ENCODE data around the gene NTF4.
A peak's percentile ranks its signal among the peaks of the same experiment; 100 is the strongest.
"Not testable (repeated sequence)": the region's sequence is repeated elsewhere in the genome, so short reads cannot be mapped to it uniquely, and the experiment has no call there.

NTF4 gene

GRCh38 chr19:49036815-49037214, 27.8 kb downstream of the NTF4 start, which contains the start of gene CGB1:
Gene CGB1 (minus strand): TSS chr19:49036895. CDS start chr19:49036711, 184 bp downstream.
- TF ChIP-seq POLR2AphosphoS5 (IDR thresholded peaks at IDR 0.05; ENCODE audit: low read depth, low read length); SIN3A (IDR thresholded peaks at IDR 0.05; ENCODE audit: borderline replicate concordance, insufficient read depth, low read length); FOXP2 (optimal IDR thresholded peaks at IDR 0.05; ENCODE audit: borderline replicate concordance, extremely low read depth, extremely low read length, insufficient read depth): not testable (repeated sequence)

GRCh38 chr19:49031642-49032301, 32.8 kb downstream of the NTF4 start, which contains the start of gene CGB2:
Gene CGB2 (plus strand): TSS chr19:49031890. CDS start chr19:49032096, 206 bp downstream.
- not testable (repeated sequence) for TF ChIP-seq FOXP2 (optimal IDR thresholded peaks at IDR 0.05; ENCODE audit: borderline replicate concordance, extremely low read depth, extremely low read length, insufficient read depth); POLR2AphosphoS5 (IDR thresholded peaks at IDR 0.05; ENCODE audit: low read depth, low read length); SIN3A (IDR thresholded peaks at IDR 0.05; ENCODE audit: borderline replicate concordance, insufficient read depth, low read length)

GRCh38 chr19:49024233-49024632, 40.4 kb downstream of the NTF4 start, which contains the start of gene CGB3:
Gene CGB3 (minus strand): TSS chr19:49024333. CDS start chr19:49023971, 362 bp downstream.
- TF ChIP-seq POLR2AphosphoS5 (IDR thresholded peaks at IDR 0.05; ENCODE audit: low read depth, low read length); FOXP2 (optimal IDR thresholded peaks at IDR 0.05; ENCODE audit: borderline replicate concordance, extremely low read depth, extremely low read length, insufficient read depth); SIN3A (IDR thresholded peaks at IDR 0.05; ENCODE audit: borderline replicate concordance, insufficient read depth, low read length): not testable (repeated sequence)

GRCh38 chr19:49022116-49022515, 42.5 kb downstream of the NTF4 start:
- no peak for TF ChIP-seq POLR2AphosphoS5 (IDR thresholded peaks at IDR 0.05; ENCODE audit: low read depth, low read length)
- no peak for TF ChIP-seq REST (IDR thresholded peaks at IDR 0.05; ENCODE audit: insufficient read depth in 1 of 2, low read depth in 2 of 2, low read length in 2 of 2)
- no peak for TF ChIP-seq SIN3A (IDR thresholded peaks at IDR 0.05; ENCODE audit: borderline replicate concordance, insufficient read depth, low read length)
- no peak for TF ChIP-seq FOXP2 (optimal IDR thresholded peaks at IDR 0.05; ENCODE audit: borderline replicate concordance, extremely low read depth, extremely low read length, insufficient read depth)
- no peak for TF ChIP-seq TAF1 (IDR thresholded peaks at IDR 0.05; ENCODE audit: borderline replicate concordance, insufficient read depth, low read length)

GRCh38 chr19:49020931-49021895, 43.4 kb downstream of the NTF4 start:
- no peak for TF ChIP-seq REST (IDR thresholded peaks at IDR 0.05; ENCODE audit: insufficient read depth in 1 of 2, low read depth in 2 of 2, low read length in 2 of 2)
- TF ChIP-seq POLR2AphosphoS5 (IDR thresholded peaks at IDR 0.05; ENCODE audit: low read depth, low read length) = no peak
- TF ChIP-seq SIN3A (IDR thresholded peaks at IDR 0.05; ENCODE audit: borderline replicate concordance, insufficient read depth, low read length) = no peak
- TF ChIP-seq FOXP2 (optimal IDR thresholded peaks at IDR 0.05; ENCODE audit: borderline replicate concordance, extremely low read depth, extremely low read length, insufficient read depth) = no peak
- TF ChIP-seq TAF1 (IDR thresholded peaks at IDR 0.05; ENCODE audit: borderline replicate concordance, insufficient read depth, low read length) = peak; percentile 32; the same call in 1 of the 2 replicates

- TF ChIP-seq SIN3A (IDR thresholded peaks at IDR 0.05; ENCODE audit: borderline replicate concordance, insufficient read depth, low read length) (no peak), REST (IDR thresholded peaks at IDR 0.05; ENCODE audit: insufficient read depth in 1 of 2, low read depth in 2 of 2, low read length in 2 of 2) (no peak), TAF1 (IDR thresholded peaks at IDR 0.05; ENCODE audit: borderline replicate concordance, insufficient read depth, low read length) (no peak), FOXP2 (optimal IDR thresholded peaks at IDR 0.05; ENCODE audit: borderline replicate concordance, extremely low read depth, extremely low read length, insufficient read depth) (no peak), POLR2AphosphoS5 (IDR thresholded peaks at IDR 0.05; ENCODE audit: low read depth, low read length) (no peak)
These were observed 44.3 kb downstream of the NTF4 start for GRCh38 chr19:49020342-49020741.

Measured in PFSK-1 (cell line).